Upper lobe of left lung (tissue), 6 donors: ENCODE data around the gene ZNF362. TPM values are rescaled to one million over a fixed set of nuclear protein-coding genes. Genes with fewer than 3 reads are reported as not detected.

Experiments
- ATAC-seq, 2 donors: fragments of 200-7000 bp; cut with Tn5 transposase; one replicate each; pipeline ENCODE4 v1.9.1; 2022; ENCODE audit warnings: mild to moderate bottlenecking in 2 of 2, moderate library complexity in 2 of 2; ENCODE audit not compliant: low FRiP score in 2 of 2
- DNase-seq, 2 donors: peaks; one replicate each; pipeline ENCODE4 v3.0.0-alpha.2; 2019 to 2020
- H3K27ac ChIP-seq, 4 donors: fragments of 200-600 bp; sonication (generic); one replicate each; pipeline ENCODE4 v1.5.1; 2016 to 2019
- H3K27me3 ChIP-seq, 4 donors: fragments of 200-600 bp; sonication (generic); one replicate each; pipeline ENCODE4 v1.5.1; 2017 to 2019
- H3K36me3 ChIP-seq, 4 donors: fragments of 200-600 bp; sonication (generic); one replicate each; pipeline ENCODE4 v1.5.1; 2016 to 2019
- H3K4me1 ChIP-seq, 4 donors: fragments of 200-600 bp; sonication (generic); one replicate each; pipeline ENCODE4 v1.5.1; 2018 to 2019
- H3K4me3 ChIP-seq, 4 donors: fragments of 200-600 bp; sonication (generic); one replicate each; pipeline ENCODE4 v1.5.1; 2017 to 2019; ENCODE audit warnings: mild to moderate bottlenecking in 2 of 4, moderate library complexity in 1 of 4
- H3K9me3 ChIP-seq, 4 donors: fragments of 200-600 bp; sonication (generic); one replicate each; pipeline ENCODE4 v1.5.1; 2018 to 2019
- EP300 ChIP-seq, 4 donors: sonication (generic); formaldehyde crosslinking; IDR thresholded peaks; one replicate each; pipeline ENCODE4 v1.5.1; 2017; ENCODE audit warnings: antibody characterized with exemption in 4 of 4, control low read depth in 2 of 4
- POLR2A ChIP-seq, 4 donors: fragments of 450-650 bp; IDR thresholded peaks; one replicate each; pipeline ENCODE4 v1.5.1; 2016 to 2017; ENCODE audit warnings: antibody characterized with exemption in 4 of 4, mild to moderate bottlenecking in 2 of 4
- POLR2AphosphoS5 ChIP-seq, 2 donors: sonication (generic); formaldehyde crosslinking; IDR thresholded peaks; one replicate each; pipeline ENCODE4 v1.5.1; 2017; ENCODE audit warnings: antibody characterized with exemption in 2 of 2
- WGBS, 2 donors: methylation state at CpG; one replicate each; pipeline ENCODE4 v1.1.5; 2017 to 2018; 5-methylcytosine and 5-hydroxymethylcytosine counted together
- total RNA-seq, 6 donors: library from RNA; depleted of rRNA in 4 of 6; stranded (reverse); fragments of >200 nt in 4 of 6; gene quantifications; one replicate each; pipeline versions ENCODE4 v1.1.0 to v1.2.1, GENCODE V29; 2016 to 2021
- TF ChIP-seq, protein P1 (sequence below), 6 experiments: fragments of 450-650 bp in 4 of 6; fragments of 200-600 bp in 2 of 6; sonication (generic) in 2 of 6; IDR thresholded peaks; one replicate each; pipeline ENCODE4 v1.5.1; 2016 to 2019; ENCODE audit warnings: antibody characterized with exemption in 6 of 6
- donor health status: DM: no; HTN: no; CAD: no; lungs with moderate emphysema.
- donor health status: DM: no; HTN: yes; CAD: no; lungs with severe emphysema.

Gene ZNF362
- total RNA-seq, 6 donors from 2014 or later = 14.9 to 41.0 (median 21.3) TPM

DNA sequence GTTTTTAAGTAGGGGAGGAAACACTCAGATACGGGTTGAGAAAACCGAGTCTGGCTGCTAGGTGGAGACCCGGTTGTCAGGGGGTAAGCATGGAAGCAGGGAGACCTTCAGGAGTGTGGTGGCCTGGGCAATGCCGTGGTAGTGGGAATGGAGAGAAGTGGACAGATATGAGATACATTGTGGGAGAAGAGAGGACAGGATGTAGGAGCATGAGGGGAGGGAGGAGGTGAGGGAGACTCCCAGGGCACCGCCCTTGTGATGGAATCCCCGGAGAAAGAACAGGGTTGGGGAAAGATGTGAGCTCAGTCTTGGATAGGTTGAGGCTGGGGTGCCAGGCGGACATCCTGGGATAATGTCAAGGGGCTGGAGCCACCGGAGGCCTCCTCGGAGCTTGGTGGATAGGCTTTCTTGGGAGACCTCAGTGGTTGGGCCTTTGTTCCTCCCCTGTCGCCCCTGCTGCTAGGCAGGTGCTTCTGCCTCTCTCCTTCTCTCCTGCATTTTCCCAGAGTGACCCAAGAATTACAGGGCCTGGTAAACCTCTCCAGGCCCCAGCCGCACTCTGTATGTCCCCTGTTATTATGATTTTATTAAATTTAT, 21.3 kb downstream of the ZNF362 start:
- DNase-seq (no peak), ATAC-seq (no peak)
- no peak overlapping the region for H3K4me3 ChIP-seq
- H3K4me1 ChIP-seq = peaks cover 0 to 5% (median under 1%) of the 10 kb centered on the region in 4 donors
- TF ChIP-seq POLR2A (IDR thresholded peaks at IDR 0.05) = no peak
- no peak for TF ChIP-seq POLR2AphosphoS5 (IDR thresholded peaks at IDR 0.05)
- H3K36me3 ChIP-seq = peaks cover 8 to 65% (median 37%) of the 10 kb centered on the region in 4 donors
- H3K27me3 ChIP-seq = no peaks in the 10 kb centered on the region
- no peaks in the 10 kb centered on the region for H3K9me3 ChIP-seq
- no peak overlapping the region for H3K27ac ChIP-seq
- WGBS, 2 donors = 93 to 95% methylated on average over 11 of the region's 11 CpGs

DNA sequence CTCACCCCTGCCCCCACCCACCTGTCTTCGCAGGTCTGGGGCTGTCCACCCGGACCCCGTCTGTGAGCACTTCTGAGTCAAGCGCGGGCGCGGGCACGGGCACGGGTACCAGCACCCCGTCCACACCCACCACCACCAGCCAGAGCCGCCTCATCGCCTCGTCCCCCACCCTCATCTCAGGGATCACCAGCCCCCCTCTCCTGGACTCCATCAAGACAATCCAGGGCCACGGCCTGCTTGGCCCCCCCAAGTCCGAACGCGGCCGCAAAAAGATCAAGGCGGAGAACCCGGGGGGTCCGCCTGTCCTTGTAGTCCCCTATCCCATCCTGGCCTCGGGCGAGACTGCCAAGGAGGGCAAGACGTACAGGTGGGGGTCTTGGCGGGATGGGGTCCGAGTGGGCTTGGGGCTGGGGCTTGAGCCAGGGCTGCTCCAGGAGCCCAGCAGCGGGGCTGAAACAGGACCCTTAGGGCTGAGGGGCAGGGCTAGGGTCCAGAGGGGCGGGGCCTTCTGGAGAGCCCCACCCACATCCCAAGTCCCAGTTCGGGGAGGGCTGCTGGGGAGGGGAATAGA, 23.9 kb downstream of the ZNF362 start:
- H3K27ac ChIP-seq = no peak overlapping the region
- TF ChIP-seq, protein P1, sequence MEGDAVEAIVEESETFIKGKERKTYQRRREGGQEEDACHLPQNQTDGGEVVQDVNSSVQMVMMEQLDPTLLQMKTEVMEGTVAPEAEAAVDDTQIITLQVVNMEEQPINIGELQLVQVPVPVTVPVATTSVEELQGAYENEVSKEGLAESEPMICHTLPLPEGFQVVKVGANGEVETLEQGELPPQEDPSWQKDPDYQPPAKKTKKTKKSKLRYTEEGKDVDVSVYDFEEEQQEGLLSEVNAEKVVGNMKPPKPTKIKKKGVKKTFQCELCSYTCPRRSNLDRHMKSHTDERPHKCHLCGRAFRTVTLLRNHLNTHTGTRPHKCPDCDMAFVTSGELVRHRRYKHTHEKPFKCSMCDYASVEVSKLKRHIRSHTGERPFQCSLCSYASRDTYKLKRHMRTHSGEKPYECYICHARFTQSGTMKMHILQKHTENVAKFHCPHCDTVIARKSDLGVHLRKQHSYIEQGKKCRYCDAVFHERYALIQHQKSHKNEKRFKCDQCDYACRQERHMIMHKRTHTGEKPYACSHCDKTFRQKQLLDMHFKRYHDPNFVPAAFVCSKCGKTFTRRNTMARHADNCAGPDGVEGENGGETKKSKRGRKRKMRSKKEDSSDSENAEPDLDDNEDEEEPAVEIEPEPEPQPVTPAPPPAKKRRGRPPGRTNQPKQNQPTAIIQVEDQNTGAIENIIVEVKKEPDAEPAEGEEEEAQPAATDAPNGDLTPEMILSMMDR (IDR thresholded peaks at IDR 0.05) = no peak
- TF ChIP-seq POLR2AphosphoS5 (IDR thresholded peaks at IDR 0.05) (no peak), POLR2A (IDR thresholded peaks at IDR 0.05) (no peak), EP300 (IDR thresholded peaks at IDR 0.05) (no peak)
- ATAC-seq (peak in 1 of 2 donors; percentile 34), DNase-seq (peak in 1 of 2 donors; percentile 70)
- H3K9me3 ChIP-seq = no peaks in the 10 kb centered on the region
- WGBS, 2 donors = 98% methylated on average over 25 to 29 of the region's 29 CpGs
- peaks cover 0 to 3% (median 0%) of the 10 kb centered on the region in 4 donors for H3K4me1 ChIP-seq
- no peak overlapping the region for H3K4me3 ChIP-seq
- no peaks in the 10 kb centered on the region for H3K27me3 ChIP-seq
- H3K36me3 ChIP-seq = peaks cover 8 to 70% (median 40%) of the 10 kb centered on the region in 4 donors

DNA sequence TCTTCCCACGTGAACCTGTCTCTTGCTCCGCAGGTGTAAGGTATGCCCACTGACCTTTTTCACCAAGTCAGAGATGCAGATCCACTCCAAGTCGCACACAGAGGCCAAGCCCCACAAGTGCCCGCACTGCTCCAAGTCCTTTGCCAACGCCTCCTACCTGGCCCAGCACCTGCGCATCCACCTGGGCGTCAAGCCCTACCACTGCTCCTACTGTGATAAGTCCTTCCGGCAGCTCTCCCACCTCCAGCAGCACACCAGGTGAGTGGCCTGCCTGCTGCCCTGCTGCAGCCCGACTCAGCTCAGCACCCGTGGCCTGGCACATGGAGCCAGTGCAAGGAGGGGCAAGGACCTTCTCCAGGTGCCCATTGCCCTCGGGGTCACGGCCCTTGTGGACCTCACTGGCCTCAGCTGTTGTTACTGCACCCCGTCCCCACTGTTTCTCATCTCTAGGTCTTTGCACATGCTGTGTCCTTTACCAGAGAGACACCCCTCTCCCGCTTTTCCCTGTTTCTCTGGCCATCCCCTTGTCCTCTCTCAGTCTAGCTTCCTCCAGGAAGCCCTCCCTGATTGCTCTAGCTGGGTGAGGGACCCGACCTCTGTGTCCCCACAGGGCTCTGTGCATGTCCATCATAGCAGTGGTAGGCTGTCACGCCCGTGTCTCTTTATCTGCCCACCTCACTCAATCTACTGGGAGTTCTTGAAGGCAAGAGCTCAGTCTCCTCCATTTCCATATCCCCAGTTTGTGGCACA, 25.4 kb downstream of the ZNF362 start:
- no peak overlapping the region for H3K27ac ChIP-seq
- no peak for TF ChIP-seq POLR2AphosphoS5 (IDR thresholded peaks at IDR 0.05)
- TF ChIP-seq, protein P1 (IDR thresholded peaks at IDR 0.05) = no peak
- TF ChIP-seq EP300 (IDR thresholded peaks at IDR 0.05) = no peak
- no peak for TF ChIP-seq POLR2A (IDR thresholded peaks at IDR 0.05)
- H3K9me3 ChIP-seq = no peaks in the 10 kb centered on the region
- ATAC-seq (no peak), DNase-seq (peak in 1 of 2 donors; percentile 54)
- peaks cover 0 to 3% (median 1%) of the 10 kb centered on the region in 4 donors for H3K4me1 ChIP-seq
- peaks cover 8 to 56% (median 34%) of the 10 kb centered on the region in 4 donors for H3K36me3 ChIP-seq
- H3K27me3 ChIP-seq = no peaks in the 10 kb centered on the region
- no peak overlapping the region for H3K4me3 ChIP-seq
- 94% methylated on average over 15 to 17 of the region's 17 CpGs for WGBS, 2 donors

DNA sequence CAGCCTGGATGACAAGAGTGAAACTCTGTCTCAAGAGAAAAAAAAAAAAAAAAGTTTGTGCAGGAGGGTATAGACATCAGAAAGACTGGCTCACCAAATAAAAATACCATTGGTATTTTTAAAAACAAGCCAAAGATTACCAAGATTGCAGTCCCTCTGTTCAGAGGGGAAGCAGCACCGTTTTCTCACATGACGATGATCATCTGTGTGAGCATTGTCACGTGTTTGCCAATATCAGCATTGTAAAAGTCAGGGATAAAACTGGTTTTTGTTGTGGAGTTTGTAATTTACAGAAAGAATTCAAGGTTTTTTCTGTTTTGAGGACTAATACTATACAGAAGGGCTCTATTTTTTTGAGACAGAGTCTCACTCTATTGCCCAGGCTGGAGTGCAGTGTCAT, 26.5 kb downstream of the ZNF362 start:
- ATAC-seq (no peak), DNase-seq (no peak)
- Histone ChIP-seq H3K27ac (no peak overlapping the region), H3K27me3 (no peaks in the 10 kb centered on the region), H3K9me3 (no peaks in the 10 kb centered on the region), H3K36me3 (peaks cover 8 to 46% (median 26%) of the 10 kb centered on the region in 4 donors), H3K4me1 (peaks cover 0 to 4% (median 2%) of the 10 kb centered on the region in 4 donors), H3K4me3 (no peak overlapping the region)
- no peak for TF ChIP-seq POLR2AphosphoS5 (IDR thresholded peaks at IDR 0.05)
- TF ChIP-seq, protein P1 (IDR thresholded peaks at IDR 0.05) = no peak
- TF ChIP-seq POLR2A (IDR thresholded peaks at IDR 0.05) = no peak
- no peak for TF ChIP-seq EP300 (IDR thresholded peaks at IDR 0.05)
- 87 to 90% methylated on average over 3 of the region's 3 CpGs for WGBS, 2 donors

DNA sequence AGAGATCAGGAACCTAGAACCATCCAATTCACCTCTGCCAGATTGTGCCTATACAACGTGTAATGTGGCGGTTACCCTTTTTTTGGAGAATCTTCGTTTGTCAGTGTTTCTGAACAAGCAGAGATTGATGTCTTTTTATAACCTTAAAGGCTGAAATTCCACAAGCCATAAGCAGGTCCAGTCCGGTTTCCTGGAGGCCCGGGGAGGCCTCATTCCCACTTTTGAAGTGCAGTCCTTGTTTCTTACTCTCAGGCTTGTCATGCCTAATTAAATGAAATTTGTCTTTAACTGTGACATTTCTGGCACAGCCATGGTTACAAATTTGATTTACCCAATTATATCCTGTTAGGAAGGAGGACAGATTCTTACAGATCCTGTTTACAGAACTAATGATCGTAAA, 27.8 kb downstream of the ZNF362 start:
- TF ChIP-seq POLR2AphosphoS5 (IDR thresholded peaks at IDR 0.05) = no peak
- no peak for TF ChIP-seq EP300 (IDR thresholded peaks at IDR 0.05)
- TF ChIP-seq, protein P1 (IDR thresholded peaks at IDR 0.05) = no peak
- TF ChIP-seq POLR2A (IDR thresholded peaks at IDR 0.05) = no peak
- Histone ChIP-seq H3K9me3 (no peaks in the 10 kb centered on the region), H3K4me1 (peaks cover 0 to 8% (median 2%) of the 10 kb centered on the region in 4 donors), H3K27me3 (no peaks in the 10 kb centered on the region), H3K27ac (no peak overlapping the region), H3K4me3 (no peak overlapping the region), H3K36me3 (peaks cover 8 to 33% (median 25%) of the 10 kb centered on the region in 4 donors)
- no peak for DNase-seq
- 68 to 75% methylated on average over 6 of the region's 6 CpGs for WGBS, 2 donors
- no peak for ATAC-seq
